ENCODE data around the gene TUBA1C.
"Not testable (repeated sequence)": the region's sequence is repeated elsewhere in the genome, so short reads cannot be mapped to it uniquely, and the experiment has no call there.

Gene TUBA1C

DNA sequence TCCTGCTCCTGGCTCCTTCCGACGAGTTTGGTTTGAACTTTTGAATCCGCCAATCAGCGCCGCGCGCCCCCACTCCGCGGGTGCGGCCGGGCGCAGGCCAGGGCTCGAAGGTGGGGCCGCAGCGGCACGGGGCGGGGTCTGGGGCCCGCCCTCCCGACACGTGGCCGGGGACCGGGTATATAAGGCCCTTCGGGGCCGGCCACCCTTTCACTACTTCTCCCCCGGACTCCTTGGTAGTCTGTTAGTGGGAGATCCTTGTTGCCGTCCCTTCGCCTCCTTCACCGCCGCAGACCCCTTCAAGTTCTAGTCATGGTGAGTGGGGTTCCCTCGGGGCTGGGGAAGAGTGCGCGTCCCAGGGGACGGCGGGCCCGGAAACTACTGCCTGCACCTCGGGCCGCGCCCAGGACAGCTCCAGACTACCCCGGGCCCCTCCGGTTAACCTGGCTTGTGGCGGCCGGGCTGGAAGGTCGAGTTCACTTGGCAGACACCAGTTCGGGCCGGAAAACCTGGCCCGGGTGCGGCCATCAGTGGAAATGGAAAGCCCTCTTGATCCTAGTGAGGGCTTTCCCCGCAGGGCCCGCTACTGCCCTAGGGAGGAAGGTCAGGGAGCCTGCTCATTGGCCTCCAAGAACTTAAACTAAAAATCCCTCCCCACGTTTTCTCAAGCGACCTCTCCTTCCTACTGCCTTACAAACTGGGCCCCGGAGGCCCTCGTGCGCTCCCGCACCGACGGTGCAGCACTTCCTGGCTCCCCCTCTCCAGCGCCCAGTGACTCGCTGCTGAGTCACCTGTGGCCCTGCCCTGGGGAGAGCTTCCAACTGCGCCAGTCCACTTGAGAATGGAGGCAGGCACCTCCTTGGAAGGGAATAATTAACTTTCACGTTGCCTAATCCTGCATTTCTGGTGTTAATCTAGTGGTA lies at the start of gene TUBA1C:
TSS of gene TUBA1C (plus strand) at position 210 of the 920 bp plus-strand sequence. CDS start at position 310, 100 bp downstream.
- peak; percentile 93 for DNase-seq (ENCODE audit: low spot score)

DNA sequence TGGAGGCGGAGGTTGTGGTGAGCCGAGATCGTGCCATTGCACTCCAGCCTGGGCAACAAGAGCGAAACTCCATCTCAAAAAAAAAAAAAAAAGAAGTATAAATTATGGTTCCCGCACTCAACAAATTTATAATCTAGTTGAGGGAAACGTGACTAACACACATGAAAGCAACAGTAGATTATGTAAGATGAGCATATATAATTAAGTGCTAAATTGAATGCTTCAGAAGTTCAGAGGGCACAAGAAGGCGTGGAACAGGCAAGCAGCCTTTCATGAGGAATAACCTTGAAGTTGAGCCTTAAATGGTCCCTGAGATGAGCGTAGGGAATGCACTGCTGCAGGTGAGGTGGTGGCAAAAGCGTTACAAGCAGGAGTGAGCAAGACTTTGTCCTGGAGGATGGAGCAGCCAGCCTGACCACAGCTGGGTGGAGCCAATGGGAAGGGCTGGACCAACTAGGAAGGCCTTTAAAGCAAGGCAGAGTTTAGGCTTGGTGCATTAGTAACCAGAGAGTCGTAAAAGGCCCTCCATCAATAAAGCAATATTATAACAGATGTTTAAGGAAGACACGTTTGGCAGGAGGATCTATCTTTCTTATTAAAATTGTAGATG lies 45.4 kb upstream of the TUBA1C start:
- DNase-seq (ENCODE audit: low spot score) = peak; percentile 66

DNA sequence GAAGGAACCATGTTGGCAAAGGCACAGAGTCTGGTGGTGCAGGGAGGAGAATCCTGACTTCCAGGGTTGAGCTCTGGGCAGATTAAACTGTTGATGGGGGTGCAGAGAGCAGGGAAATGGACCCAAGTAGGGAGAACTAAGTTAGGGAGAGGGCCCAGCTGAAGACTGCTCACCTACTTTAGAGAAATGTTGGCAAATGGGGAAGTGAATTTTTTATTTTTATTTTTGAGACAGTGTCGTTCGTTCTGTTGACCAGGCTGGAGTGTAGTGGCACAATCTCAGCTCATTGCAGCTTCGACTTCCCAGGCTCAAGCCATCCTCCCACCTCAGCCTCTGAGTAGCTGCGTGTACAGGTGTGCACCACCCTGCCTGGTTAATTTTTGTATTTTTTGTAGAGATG lies 43.9 kb upstream of the TUBA1C start:
- DNase-seq (ENCODE audit: low spot score) = no peak

DNA sequence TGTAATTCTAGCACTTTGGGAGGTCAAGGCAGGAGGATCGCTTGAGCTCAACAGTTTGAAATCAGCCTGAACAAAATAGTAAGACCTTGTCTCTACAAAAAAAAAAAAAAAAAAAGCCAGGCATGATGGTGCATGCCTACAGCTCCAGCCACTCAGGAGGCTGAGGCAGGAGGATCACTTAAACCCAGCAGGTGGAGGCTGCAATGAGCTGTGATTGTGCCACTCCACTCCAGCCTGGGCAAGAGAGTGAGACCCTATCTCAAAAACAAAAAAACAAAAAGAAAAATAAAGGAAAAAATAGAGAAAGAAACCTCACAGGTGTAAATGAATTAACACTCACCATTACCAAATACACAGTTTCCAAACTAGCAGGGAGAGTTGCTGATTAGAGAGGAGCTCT lies 41.8 kb upstream of the TUBA1C start:
- no peak for DNase-seq (ENCODE audit: low spot score)

DNA sequence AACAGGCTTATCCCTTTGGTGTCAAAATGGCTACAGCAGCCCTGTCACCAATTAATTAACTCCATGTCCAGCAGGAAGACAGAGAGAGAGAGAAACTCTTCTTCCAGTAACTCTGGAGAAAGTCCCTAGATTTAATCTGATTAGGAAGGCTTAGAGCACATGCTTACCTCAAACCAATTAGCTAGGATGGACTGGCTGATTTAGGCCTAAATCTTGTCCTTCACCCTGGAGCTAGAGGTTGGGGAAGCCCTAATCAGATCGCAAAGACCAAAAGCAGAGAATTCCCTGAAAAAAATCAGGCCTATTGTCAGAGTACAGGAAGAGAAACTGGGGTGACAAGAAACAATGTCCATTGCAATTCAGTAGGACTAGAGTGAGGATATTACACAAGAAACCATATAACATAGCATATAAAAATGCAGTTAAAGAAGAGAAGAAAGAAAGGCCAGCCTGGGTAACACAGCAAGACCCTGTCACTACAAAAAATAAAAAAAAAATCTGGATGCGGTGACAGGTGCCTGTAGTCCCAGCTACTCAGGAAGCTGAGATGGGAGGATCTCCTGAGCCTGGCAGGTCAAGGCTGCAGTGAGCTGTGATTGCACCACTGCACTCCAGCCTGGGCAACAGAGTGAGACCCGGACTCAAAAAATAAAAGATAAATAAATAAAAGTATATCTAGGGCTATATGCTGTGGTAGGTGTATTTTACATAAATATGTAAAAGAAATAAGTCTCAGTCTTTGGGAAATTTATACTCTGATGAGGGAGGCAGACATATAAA lies 41.1 kb upstream of the TUBA1C start:
- DNase-seq (ENCODE audit: low spot score) = no peak

DNA sequence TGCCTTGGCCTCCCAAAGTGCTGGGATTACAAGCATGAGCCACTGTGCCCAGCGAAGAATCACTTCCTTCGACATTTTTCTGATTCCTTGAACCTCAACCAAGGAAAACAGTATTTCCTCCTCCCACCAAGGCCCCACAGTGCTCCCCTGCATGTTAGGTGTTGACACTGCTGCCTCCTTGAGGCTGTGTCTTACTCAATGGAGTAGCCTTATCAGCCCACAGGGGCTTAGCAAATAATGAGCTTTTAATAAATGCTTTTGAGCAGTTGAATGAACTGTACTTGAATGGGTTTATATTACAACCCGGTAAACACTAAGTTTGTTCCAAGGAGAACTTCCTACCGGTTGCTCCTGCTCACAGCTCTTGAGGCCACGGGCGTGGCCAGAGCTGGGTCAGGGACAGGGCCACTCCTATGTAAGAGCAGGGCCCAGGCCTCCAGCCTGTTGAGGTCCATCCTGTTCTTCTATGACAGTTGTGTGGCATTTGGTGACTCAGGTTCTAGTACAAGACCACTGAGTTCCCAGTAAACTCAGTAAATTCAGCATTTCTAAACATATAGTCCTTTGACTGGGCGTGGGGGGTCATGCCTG lies 39.2 kb upstream of the TUBA1C start:
- no peak for DNase-seq (ENCODE audit: low spot score)

DNA sequence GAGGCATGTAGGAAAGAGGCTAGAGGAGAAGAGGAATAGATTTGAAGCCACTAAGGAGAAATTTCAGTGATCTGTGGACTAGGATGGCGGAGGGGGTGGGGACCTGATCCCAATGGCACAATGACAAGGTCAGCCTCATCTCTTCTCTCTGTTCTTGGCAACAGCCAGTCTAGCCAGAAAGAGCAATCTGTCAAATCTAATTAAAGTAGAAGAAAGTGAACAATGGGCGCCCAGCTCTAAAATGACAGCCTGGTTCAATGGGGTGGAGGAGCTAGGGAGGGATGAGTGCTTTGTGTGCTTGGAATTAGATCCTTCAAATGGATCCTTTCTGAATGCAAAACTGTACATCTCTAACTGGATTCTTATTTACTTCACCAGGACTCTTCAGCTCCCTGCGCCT lies 37.2 kb upstream of the TUBA1C start:
- DNase-seq (ENCODE audit: low spot score) = no peak

DNA sequence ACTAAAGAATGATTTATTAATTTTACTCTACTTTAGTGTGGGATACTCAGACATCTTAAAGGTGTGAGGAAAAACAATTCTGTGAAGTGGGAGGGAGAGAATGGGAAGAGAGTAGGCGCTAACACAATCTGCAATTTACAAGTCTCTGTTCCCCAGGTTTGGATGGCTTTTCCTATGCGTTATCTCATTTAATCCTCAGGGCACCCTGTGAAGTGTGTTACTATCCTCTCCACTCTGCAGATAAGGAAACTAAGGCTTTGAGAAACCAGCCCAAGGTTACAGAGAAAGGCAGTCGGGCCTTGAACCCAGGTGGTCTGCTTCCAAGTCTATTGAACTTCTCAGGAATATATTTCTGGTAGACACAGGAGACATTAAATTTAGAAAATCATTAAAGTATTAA lies 36.2 kb upstream of the TUBA1C start:
- no peak for DNase-seq (ENCODE audit: low spot score)

DNA sequence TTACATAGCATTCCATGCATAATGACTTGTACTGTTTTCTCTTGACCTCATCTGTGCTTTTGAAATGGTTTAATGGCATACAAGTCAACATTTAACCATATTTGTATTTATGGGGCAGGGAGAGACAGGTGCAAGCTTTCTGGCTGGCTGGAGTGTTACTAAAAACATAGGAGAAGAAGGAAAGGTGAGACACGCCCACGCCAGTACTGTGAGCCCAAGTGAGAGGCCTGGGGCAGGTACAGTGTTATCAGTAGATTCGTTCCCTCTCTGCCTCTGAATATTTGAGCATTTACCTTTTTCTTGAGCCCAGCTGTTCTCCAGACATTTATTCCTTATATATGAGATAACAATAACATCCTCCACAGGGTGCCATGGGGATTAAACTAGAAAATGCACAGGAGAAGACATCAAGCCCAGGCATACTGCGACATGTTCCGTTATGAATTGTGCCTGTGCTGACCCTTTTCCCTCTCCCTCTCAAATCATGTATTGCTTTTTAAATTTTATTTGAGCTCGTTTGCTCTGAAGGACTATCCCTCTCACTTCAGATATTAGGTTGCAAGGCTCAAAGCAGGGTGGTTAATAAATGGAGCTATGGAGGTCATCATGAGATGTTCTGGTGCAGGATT lies 34.6 kb upstream of the TUBA1C start:
- no peak for DNase-seq (ENCODE audit: low spot score)

DNA sequence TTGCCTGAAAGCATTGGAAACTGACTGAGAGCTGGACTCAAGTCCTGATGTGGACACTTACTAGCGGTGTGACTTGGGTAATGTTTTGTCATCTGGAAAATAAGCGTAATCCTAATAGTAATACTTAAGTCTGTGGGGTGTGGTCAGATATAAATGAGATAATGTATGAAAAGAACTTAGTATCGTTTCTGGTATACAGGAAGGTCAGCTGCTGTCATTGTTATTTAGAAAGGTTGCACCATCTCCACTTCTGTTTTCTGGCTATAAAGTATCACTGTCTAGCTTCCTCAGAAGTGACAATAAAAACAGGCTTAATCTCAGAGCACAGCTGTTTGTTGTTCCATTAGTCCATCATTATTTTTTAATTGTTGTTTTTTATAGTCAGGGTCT lies 34.1 kb upstream of the TUBA1C start:
- DNase-seq (ENCODE audit: low spot score) = no peak

DNA sequence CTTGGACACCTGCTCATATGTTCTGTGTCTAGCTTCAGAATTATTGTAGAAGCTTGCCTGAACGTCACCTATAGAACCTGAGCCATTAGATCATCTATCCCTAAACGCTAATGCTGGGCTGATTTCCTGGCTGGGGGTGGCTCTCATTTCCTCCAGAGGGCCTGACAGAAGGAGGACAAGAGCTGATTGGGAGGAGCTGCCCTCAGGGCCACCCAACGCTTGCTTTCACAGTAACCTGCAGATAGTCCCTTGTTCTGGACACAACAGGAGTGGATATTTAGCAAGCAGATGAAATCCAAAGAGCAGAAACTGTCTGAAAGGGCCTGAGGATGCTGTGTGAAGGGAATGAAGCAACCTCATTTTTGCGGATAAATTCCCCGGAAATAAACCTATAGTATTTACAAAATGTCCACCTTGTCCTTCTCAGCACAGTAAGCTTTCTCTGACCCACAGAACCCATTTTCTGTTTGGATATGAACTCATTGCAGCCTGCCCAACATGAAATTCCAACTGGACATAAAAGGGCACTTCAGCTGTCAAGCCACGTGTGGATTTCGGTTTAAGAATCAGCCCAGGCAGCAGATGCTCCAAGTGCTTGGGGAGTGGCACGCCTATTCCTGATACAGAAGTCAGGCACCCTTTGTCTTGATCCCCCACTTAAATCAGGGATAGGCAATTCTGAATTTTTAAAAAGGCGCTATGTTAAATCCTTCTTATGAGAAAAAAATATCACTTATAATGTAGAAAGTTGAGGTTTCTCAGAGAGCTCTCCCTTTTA lies 32.8 kb upstream of the TUBA1C start:
- no peak for DNase-seq (ENCODE audit: low spot score)

DNA sequence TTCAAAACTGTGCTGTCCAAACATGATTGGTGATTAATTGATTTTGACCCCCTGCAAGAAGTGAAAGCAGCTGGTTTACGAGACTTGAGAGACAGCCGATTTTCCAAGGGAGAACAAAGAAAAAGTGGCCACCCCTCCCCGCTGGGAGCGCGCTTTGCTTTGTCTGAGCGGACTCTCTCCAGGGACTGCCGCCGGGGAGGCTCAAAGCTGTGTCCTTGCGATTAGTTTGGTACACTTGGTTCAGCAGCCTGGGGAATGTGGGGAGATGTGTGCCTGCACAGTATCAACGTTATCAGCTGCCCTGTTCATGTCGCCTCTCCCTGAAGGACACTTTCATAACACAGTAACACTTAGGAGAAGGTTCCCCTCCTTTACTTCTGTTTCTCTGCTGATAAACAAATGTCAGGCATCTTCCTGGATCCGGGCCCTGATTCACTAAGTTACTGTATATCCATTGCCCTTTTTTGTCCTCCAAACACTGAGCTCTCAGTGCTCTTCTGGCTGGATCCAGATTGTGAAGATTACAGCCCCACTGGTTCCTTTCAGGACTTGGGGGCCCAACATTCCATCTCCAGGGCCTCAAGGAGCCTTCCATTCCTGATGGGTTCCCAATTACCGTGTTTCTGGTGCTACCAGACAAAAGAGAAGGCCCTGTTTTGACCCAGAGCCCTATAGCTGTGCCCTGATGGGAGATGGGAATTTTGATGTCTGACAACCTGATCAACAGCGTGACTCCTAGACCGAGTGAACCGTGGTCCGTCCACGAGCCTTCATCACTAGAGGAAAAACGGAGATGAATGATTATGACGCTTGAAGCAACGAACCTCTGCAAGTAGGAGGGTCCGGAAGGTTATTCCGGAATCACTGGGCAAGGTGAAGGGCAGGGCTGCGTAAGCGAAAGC lies 31.7 kb upstream of the TUBA1C start:
- no peak for DNase-seq (ENCODE audit: low spot score)

DNA sequence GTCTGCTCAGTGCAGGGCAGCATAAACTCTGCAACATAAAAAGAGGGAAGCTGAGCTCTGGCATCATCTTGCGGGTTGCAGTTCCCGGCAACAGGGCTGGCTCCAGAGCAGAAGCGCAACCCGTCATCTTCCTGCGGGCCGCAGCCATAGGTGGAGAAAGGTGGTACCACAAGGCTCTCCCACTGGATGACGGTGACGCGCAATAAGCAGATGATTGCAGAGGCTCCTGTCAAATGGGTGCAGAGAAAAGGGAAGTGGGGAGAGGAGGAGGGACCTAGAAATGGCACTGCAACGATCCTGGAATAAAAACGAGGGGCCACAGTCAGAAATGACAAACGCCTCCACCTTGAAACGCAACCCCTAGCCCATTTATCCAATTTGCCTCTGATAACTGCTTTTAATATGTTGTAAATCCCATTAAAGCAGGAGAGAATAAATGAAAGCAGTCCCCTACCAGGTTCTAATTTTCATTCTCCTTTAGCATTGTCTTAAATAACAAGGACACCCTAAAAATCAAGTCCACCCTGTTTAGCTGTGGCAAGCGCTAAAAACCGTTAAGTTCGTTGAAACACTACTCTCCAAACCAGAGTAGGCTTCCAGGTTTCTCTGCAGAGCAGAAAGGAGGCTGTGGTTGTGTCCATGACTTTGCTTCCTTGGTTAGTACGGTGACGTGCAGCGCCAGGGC lies 30.9 kb upstream of the TUBA1C start:
- DNase-seq (ENCODE audit: low spot score) = no peak

DNA sequence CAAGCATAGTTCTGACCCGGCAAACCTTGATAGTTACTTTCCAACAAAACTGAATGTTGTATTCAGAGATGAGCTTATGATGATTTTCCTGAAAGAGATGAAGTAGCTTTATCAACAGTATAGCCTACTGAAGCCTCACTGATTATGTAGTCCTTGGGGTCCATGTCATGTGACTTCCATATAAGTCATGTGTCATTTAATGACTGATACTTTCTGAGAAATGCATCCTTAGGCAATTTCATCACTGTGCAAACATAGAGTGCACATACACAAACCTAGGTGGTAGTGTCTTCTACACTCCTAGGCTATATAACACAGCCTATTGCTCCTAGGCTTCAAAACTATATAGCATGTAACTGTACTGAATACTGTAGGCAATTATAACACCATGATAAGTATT lies 28.5 kb upstream of the TUBA1C start:
- DNase-seq (ENCODE audit: low spot score) = no peak

DNA sequence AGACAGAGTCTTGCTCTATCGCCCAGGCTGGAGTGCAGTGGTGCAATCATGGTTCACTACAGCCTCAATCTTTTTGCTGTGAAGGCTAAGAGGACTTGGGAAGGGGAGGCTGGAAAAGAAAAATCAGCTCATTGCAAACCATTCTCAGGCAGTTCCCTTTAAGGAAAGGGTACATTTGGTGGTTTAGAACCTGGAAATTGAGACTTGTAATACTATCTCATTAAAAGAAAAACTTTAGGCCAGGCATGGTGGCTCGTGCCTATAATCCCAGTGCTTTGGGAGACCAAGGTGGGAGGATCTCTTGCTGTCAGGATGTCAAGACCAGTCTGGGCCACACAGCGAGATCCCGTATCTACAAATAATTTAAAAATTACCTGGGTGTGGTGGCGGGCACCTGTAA lies 21.3 kb upstream of the TUBA1C start:
- DNase-seq (ENCODE audit: low spot score) = no peak

DNA sequence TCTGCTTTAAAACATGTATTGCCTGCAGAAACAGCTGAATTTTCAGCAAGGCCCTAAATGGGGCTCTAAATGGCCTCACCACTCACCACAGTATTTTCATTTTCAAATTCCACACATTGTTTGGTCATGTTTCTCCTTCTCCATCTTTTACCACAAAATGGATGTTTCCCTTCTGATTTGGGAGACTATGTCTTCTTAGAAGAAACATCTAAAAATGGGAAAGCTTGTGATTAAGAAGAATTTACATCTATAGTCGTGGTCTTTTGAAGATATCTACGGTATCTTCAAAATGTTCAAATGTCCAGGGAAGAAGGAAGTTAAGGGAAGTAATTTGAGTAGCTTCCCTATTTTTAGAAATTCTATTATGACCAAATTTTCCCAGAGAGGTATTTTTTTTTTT lies 20.7 kb upstream of the TUBA1C start:
- DNase-seq (ENCODE audit: low spot score) = no peak

DNA sequence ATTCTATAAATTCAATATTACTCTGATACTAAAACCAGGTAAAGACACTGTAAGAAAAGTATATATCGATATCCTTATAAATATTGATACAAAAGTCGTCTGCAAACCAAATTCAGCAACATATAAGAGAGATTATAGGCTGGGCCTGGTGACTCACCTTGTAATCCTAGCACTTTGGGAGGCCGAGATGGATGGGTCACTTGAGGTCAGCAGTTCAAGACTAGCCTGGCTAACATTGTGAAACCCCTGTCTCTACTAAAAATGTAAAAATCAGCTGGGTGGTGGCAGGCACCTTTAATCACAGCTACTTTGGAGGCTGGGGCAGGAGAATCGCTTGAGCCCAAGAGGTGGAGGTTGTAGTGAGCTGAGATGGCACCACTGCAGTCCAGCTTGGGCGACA lies 13.5 kb upstream of the TUBA1C start:
- no peak for DNase-seq (ENCODE audit: low spot score)

DNA sequence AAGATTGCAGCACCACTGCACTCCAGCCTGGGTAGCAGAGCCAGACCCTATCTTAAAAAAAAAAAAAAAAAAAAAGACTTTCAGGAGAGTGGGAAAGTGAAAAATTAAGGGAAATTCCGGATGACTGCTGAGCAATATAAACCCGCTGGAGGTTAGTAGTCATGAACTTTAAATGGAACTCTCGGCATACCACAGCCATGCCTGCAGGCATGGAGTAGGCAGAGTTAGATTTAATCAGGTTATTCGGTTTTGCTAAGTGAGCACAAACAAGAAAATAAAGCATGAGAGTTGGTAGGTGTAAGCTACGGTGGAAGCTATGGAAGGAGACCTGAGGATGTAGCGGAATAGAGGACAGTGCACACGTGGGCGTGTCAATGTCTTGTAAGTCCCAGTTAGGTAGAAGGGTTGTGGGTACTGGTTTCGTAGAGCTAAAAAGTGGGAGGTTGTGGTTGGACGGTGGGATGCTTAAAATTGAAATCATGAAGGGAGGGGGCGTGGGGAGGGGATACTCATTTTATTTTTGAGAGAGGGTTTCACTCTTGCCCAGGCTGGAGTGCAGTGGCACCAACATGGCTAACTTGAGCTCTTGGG lies 11.8 kb upstream of the TUBA1C start:
- DNase-seq (ENCODE audit: low spot score) = no peak

DNA sequence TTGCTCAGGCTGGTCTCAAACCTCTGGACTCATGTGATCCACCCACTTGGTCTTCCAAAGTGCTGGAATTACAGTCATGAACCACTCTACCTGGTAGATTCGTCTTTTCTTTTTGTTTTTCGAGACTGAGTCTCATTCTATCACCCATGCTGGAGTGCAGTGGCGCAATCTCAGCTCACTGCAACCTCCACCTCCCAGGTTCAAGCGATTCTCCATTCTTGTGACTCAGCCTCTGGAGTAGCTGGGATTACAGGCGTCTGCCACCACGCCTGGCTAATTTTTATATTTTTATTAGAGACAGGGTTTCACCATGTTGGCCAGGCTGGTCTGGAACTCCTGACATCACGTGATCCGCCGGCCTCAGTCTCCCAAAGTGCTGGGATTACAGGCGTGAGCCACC lies 9.4 kb upstream of the TUBA1C start:
- DNase-seq (ENCODE audit: low spot score) = not testable (repeated sequence)
